Parathyroid adenoma (tissue), 2 donors: ENCODE data around the gene GNG13.

Experiments
- H2AFZ ChIP-seq: fragments of 300-600 bp; sonication (generic); one replicate; pipeline ENCODE4 v1.7.0; 2017; ENCODE audit warnings: antibody characterized with exemption, mild to moderate bottlenecking
- H3K27ac ChIP-seq: fragments of 300-600 bp; sonication (generic); one replicate; pipeline ENCODE4 v1.7.0; 2017
- H3K27me3 ChIP-seq: fragments of 300-600 bp; sonication (generic); one replicate; pipeline ENCODE4 v1.7.0; 2017; ENCODE audit warnings: low read length; ENCODE audit not compliant: control insufficient read depth, insufficient read depth
- H3K36me3 ChIP-seq: fragments of 300-600 bp; sonication (generic); one replicate; pipeline ENCODE4 v1.7.0; 2017; ENCODE audit warnings: low read length; ENCODE audit not compliant: control insufficient read depth, insufficient read depth
- H3K4me1 ChIP-seq: fragments of 300-600 bp; sonication (generic); one replicate; pipeline ENCODE4 v1.7.0; 2017; ENCODE audit warnings: control low read depth
- H3K4me2 ChIP-seq: fragments of 300-600 bp; sonication (generic); one replicate; pipeline ENCODE4 v1.7.0; 2017; ENCODE audit warnings: low read length
- H3K4me3 ChIP-seq: fragments of 300-600 bp; sonication (generic); one replicate; pipeline ENCODE4 v1.7.0; 2017; ENCODE audit warnings: low read depth, low read length
- H3K79me2 ChIP-seq: fragments of 300-600 bp; sonication (generic); one replicate; pipeline ENCODE4 v1.7.0; 2017; ENCODE audit warnings: control low read depth
- H3K9ac ChIP-seq: fragments of 300-600 bp; sonication (generic); one replicate; pipeline ENCODE4 v1.7.0; 2017; ENCODE audit warnings: mild to moderate bottlenecking
- H3K9me3 ChIP-seq: fragments of 300-600 bp; sonication (generic); one replicate; pipeline ENCODE4 v1.7.0; 2017; ENCODE audit warnings: low read length; ENCODE audit not compliant: control insufficient read depth
- TF ChIP-seq, protein P1 (sequence below): fragments of 300-600 bp; sonication (generic); IDR thresholded peaks from one replicate; pipeline ENCODE4 v1.7.0; 2017; ENCODE audit warnings: antibody characterized with exemption, mild to moderate bottlenecking
- donor health status: primary hyperparathyroidism.

Gene GNG13

DNA sequence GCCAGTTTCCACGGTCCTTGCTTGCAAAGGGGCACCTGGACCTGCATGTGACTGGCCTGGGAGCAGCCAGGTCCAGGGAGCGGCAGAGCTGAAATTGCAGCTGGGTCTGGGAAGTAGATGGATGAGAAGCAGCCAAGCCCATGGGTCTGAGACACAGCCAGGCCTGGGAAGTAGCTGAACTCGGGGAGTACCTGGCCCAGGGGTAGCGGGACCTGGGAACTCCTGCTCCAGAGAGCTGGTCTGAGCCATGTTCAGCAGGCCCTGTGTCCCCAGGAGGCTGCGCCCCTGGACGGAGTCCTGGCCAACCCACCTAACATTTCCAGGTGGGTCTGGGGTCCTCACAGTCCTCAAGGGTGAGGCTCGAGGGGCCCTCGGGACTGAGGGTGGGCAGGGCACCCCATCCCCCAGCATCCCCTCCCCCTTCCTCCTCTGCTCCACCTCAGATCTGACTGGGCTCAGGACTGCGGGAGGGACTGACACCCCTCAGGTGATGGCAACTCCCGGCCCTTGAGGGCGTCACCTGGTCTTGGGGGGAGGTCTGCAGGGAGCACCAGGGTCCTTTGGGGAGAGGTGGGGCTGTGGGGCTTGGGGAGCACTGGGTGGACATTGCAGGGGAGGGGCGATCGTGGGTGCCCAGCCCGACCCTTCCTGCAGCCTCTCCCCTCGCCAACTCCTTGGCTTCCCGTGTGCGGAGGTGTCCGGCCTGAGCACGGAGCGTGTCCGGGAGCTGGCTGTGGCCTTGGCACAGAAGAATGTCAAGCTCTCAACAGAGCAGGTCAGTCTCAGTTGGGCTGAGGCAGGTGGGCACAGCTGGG is 37.0 kb downstream of the GNG13 start:
- H3K36me3 ChIP-seq: no peaks in the 10 kb centered on the region
- H3K4me2 ChIP-seq: no peak overlapping the region
- no peaks in the 10 kb centered on the region for H3K9me3 ChIP-seq
- H3K9ac ChIP-seq: no peak overlapping the region
- H2AFZ ChIP-seq: no peak overlapping the region
- H3K79me2 ChIP-seq: no peaks in the 10 kb centered on the region
- no peak overlapping the region for H3K27ac ChIP-seq
- H3K4me1 ChIP-seq: no peaks in the 10 kb centered on the region
- H3K27me3 ChIP-seq: no peaks in the 10 kb centered on the region
- no peak overlapping the region for H3K4me3 ChIP-seq
- TF ChIP-seq, protein P1, sequence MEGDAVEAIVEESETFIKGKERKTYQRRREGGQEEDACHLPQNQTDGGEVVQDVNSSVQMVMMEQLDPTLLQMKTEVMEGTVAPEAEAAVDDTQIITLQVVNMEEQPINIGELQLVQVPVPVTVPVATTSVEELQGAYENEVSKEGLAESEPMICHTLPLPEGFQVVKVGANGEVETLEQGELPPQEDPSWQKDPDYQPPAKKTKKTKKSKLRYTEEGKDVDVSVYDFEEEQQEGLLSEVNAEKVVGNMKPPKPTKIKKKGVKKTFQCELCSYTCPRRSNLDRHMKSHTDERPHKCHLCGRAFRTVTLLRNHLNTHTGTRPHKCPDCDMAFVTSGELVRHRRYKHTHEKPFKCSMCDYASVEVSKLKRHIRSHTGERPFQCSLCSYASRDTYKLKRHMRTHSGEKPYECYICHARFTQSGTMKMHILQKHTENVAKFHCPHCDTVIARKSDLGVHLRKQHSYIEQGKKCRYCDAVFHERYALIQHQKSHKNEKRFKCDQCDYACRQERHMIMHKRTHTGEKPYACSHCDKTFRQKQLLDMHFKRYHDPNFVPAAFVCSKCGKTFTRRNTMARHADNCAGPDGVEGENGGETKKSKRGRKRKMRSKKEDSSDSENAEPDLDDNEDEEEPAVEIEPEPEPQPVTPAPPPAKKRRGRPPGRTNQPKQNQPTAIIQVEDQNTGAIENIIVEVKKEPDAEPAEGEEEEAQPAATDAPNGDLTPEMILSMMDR: no peak

DNA sequence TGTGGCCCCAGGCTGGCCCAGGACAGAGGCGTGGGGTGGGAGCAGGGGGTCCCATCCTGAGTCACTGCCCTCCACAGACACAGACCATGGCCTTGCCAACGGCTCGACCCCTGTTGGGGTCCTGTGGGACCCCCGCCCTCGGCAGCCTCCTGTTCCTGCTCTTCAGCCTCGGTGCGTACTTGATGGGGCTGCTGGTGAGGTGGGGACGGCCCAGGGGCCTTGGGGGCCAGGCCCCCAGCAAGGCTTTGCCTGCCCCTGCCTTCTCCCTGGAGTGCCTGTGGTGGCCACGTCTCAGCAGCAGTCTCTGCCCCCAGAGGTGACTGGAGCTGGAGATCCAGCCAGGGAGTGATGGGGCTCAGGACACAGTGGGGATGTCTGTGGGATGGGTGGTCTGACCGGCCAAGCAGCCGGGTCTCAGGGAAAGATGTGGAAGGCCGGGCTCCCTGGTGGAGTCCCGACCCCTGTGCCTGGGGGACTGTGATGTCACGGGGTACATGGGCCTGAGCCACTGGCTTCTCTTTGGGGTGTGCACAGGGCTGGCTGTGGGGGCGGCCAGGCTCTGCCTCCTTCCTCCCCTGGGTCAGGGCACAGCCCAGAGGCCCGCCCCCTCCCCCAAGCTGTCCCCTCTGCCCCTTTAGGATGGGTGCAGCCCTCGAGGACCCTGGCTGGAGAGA is 37.8 kb downstream of the GNG13 start:
- Histone ChIP-seq H3K9ac (no peak overlapping the region), H3K4me2 (no peak overlapping the region), H3K9me3 (no peaks in the 10 kb centered on the region), H3K4me3 (no peak overlapping the region), H3K4me1 (no peaks in the 10 kb centered on the region), H3K27ac (no peak overlapping the region), H3K79me2 (no peaks in the 10 kb centered on the region), H2AFZ (no peak overlapping the region), H3K27me3 (no peaks in the 10 kb centered on the region), H3K36me3 (no peaks in the 10 kb centered on the region)
- TF ChIP-seq, protein P1: no peak

DNA sequence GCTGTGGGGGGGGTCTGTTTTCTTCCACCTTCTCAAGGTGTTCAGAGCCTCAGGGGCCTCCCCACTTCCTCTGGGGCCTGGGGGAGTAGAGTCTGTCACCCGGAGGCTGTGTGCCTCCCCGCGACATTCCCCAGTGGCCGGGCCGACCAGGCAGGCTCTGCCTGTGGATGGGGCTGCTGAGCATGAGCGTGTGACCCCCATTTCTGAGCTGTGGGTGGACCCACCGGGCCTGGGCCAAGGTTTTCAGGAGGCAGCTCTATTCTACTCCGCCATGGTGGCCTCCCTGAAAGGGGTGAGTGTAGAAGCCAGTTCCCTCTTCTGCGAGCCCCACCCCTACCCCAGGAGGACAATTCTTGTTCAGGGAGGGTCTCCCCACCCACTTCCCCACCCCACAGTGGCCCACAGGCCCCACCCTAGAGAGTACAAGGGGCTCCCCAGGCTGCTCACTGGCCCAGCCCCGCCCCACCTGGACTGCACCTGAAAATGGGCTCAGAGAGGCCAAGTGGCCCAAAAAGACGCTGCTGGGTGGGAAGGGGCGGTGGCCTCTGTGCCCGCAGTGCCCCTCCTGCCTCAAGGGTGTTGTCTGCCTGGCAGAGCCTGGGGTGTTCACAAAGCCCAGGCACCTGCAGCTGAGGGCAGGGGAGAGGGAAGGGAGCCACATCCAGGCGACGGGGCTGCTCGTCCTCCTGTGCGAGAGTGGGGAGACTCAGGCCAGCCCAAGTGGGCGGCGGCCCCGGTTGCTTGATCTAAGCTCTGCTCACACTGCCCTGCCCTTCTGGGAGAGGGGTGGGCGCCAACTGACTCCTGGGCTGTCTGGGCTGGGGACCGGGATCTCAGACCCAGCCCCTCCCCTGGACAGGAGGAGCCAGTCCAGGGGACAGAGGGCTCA is 38.7 kb downstream of the GNG13 start:
- H3K9ac ChIP-seq: no peak overlapping the region
- no peaks in the 10 kb centered on the region for H3K79me2 ChIP-seq
- H3K4me2 ChIP-seq: no peak overlapping the region
- H3K4me3 ChIP-seq: no peak overlapping the region
- H3K27me3 ChIP-seq: no peaks in the 10 kb centered on the region
- H2AFZ ChIP-seq: no peak overlapping the region
- no peak overlapping the region for H3K27ac ChIP-seq
- H3K9me3 ChIP-seq: no peaks in the 10 kb centered on the region
- H3K4me1 ChIP-seq: no peaks in the 10 kb centered on the region
- TF ChIP-seq, protein P1: no peak
- no peaks in the 10 kb centered on the region for H3K36me3 ChIP-seq

DNA sequence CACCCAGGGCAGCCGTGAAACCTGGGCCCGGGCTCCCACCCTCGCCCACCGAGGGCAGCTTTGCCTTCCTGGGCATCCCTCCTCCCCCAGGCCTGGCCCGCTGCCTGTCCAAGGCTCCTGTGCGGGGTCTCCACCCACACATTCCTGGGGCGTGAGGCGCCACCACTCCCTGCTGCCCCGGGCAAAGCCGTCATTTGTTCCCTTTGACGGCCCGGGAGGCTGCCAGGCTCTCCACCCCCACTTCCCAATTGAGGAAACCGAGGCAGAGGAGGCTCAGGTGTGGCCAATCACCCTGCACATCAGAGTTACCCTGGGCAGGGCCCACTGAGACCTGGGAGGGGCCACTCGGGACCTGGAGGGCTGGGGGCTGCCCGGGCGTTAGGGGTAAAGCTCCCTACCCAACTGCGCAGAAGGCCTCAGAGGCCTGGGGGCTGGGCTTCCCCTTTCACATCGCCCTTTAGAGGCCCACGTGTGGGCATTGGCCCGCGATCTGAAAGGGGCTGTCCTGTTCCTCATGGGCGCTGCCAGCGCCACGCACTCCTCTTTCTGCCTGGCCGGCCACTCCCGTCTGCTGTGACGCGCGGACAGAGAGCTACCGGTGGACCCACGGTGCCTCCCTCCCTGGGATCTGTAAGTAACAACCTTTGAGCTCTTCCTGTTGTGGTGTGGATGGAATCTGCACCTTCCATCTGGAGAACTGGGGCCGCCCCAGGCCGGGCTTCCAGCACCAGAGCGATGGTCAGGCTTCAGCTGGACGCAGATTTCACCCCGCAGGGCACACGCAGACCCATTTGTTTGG is 39.8 kb downstream of the GNG13 start, which contains the start of gene MSLN:
MSLN (plus strand) TSS at position 190 of the 799 bp plus-strand sequence. CDS start 1,947 bp downstream, outside the sequence.
- Histone ChIP-seq H2AFZ (no peak within 1 kb of the TSS), H3K4me3 (no peak within 1 kb of the TSS), H3K9ac (no peak within 1 kb of the TSS), H3K36me3 (no peaks in the 10 kb centered on the region), H3K27me3 (no peaks in the 10 kb centered on the region), H3K9me3 (no peaks in the 10 kb centered on the region), H3K27ac (no peak within 1 kb of the TSS), H3K4me1 (no peaks in the 10 kb centered on the region), H3K79me2 (no peaks in the 10 kb centered on the region), H3K4me2 (no peak within 1 kb of the TSS)
- TF ChIP-seq, protein P1: no peak
